OCI-LY1 (cell line): ENCODE data around the gene FAM9C.

ENCODE experiments used
- CTCF ChIP-seq: fragments of 200-600 bp; sonication (generic), shearing (Covaris generic); IDR thresholded peaks from 2 replicates; pipeline ENCODE4 v1.5.1; 2017; ENCODE audit warnings: mild to moderate bottlenecking, antibody characterized with exemption, low read length, moderate library complexity, mixed read lengths
- EZH2 ChIP-seq: fragments of 200-600 bp; sonication (generic), shearing (Covaris generic); IDR thresholded peaks from 2 replicates; pipeline ENCODE4 v1.8.0; 2017; ENCODE audit warnings: borderline replicate concordance, mixed run types, mild to moderate bottlenecking, antibody characterized with exemption, low read length, moderate library complexity, mixed read lengths

GRCh38 chrX:13069771-13070416 lies 25.5 kb upstream of the FAM9C start:
- no peak for TF ChIP-seq CTCF
- TF ChIP-seq EZH2 = no peak
